ENCODE data around the gene DCP1A. TPM values are rescaled to one million over a fixed set of nuclear protein-coding genes. Genes with fewer than 3 reads are reported as not detected.

Gene DCP1A
- total and polyA plus RNA-seq, 2 donors (not counting 3 experiments of a cell fraction or from before 2014, with no cell fraction given): 32.3 to 38.0 TPM

DNA sequence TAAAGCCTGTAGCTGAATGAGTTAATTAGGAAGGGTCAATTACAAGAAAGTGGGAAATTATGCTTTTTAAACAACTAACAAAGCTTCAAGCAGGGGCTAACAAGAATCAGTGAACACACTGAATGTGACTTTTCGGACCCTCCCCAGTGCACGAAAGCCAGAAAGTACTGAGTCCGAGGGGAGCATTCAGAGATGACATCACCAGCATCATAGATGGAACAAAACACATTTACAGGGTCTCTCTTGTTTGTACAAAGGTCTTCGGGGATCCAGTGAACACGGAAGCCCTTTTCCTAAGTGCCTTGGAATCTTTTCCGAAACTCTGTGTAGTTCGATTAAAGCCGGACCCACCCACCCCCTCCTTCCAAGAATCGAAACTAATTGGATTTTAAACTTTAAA is 829 bp downstream of the DCP1A start:
- DNase-seq (ENCODE audit: low read depth, low spot score) (peak; percentile 75), FAIRE-seq (peak; percentile 33)
- dilution Hi-C loops (cut with MboI; ENCODE audit: extremely low pct_ligation_motif_present, low sequenced_read_pairs): no loop called here
- H3K79me2 ChIP-seq (ENCODE audit: control insufficient read depth, insufficient read depth, low read length): peaks cover 49% of the 10 kb centered on the region
- POLR2A ChIA-PET: no interaction called here
- TSS peak; percentile 47 for BruUV-seq (replicated peaks)
- no peaks in the 10 kb centered on the region for H3K27me3 ChIP-seq (ENCODE audit: control insufficient read depth in 2 of 2, insufficient read depth in 2 of 2, low read length in 2 of 2)
- peaks cover 4 to 10% of the 10 kb centered on the region in 2 experiments for H3K36me3 ChIP-seq (ENCODE audit: control insufficient read depth in 2 of 2, extremely low read depth in 1 of 2, insufficient read depth in 2 of 2, low read length in 2 of 2)
- no peaks in the 10 kb centered on the region for H3K9me3 ChIP-seq (replicated peaks; ENCODE audit: control insufficient read depth, insufficient read depth, low read length)
- H3K9me1 ChIP-seq (replicated peaks; ENCODE audit: control insufficient read depth, extremely low read depth, insufficient read depth, low read length): no peaks in the 10 kb centered on the region
- intact Hi-C loops (cut with micrococcal nuclease): loop anchor here (2.0 kb wide), 1 partner anchor 544 kb away; the partner anchor contains the start of gene SELENOK
- CTCF ChIA-PET: interaction anchor here (1.3 kb wide), 1 partner anchor 11 kb away, joined by 4 read pairs; no protein-coding TSS in a partner anchor
- peak overlapping the region; percentile 92 for H3K9ac ChIP-seq (replicated peaks; ENCODE audit: extremely low read depth, insufficient read depth, low read length)
- peaks cover 32% of the 10 kb centered on the region for H3K4me1 ChIP-seq (ENCODE audit: control insufficient read depth, extremely low read depth, insufficient read depth, low read length)
- peaks cover 3% of the 10 kb centered on the region for H4K20me1 ChIP-seq (replicated peaks; ENCODE audit: control insufficient read depth, extremely low read depth, insufficient read depth, low read length)
- H3K4me3 ChIP-seq (replicated peaks in 1 of 3; ENCODE audit: insufficient read depth in 1 of 3, low read depth in 1 of 3, low read length in 3 of 3): peak overlapping the region; percentile 94 to 96 (median 96)
- TF ChIP-seq, protein P1, sequence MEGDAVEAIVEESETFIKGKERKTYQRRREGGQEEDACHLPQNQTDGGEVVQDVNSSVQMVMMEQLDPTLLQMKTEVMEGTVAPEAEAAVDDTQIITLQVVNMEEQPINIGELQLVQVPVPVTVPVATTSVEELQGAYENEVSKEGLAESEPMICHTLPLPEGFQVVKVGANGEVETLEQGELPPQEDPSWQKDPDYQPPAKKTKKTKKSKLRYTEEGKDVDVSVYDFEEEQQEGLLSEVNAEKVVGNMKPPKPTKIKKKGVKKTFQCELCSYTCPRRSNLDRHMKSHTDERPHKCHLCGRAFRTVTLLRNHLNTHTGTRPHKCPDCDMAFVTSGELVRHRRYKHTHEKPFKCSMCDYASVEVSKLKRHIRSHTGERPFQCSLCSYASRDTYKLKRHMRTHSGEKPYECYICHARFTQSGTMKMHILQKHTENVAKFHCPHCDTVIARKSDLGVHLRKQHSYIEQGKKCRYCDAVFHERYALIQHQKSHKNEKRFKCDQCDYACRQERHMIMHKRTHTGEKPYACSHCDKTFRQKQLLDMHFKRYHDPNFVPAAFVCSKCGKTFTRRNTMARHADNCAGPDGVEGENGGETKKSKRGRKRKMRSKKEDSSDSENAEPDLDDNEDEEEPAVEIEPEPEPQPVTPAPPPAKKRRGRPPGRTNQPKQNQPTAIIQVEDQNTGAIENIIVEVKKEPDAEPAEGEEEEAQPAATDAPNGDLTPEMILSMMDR (IDR thresholded peaks at IDR 0.05; ENCODE audit: extremely low read depth in 1 of 2, insufficient read depth in 1 of 2, low read depth in 1 of 2, low read length in 2 of 2): no peak
- TF ChIP-seq JUN (IDR thresholded peaks at IDR 0.05; ENCODE audit: borderline replicate concordance, insufficient read depth, insufficient read length, low read depth) (no peak), MYC (IDR thresholded peaks at IDR 0.05; ENCODE audit: low read depth, low read length) (no peak), EZH2 (IDR thresholded peaks at IDR 0.05; ENCODE audit: borderline replicate concordance, low read depth, low read length, severe bottlenecking) (no peak), GATA2 (IDR thresholded peaks at IDR 0.05; ENCODE audit: insufficient read depth, insufficient read length, low read depth, low read length) (no peak), POLR2AphosphoS5 (IDR thresholded peaks at IDR 0.05; ENCODE audit: insufficient read depth, low read depth, low read length) (no peak), POLR2A (IDR thresholded peaks at IDR 0.05; ENCODE audit: low read depth, low read length) (no peak), FOS (IDR thresholded peaks at IDR 0.05; ENCODE audit: borderline replicate concordance, insufficient read depth, low read length) (no peak), MAX (IDR thresholded peaks at IDR 0.05; ENCODE audit: insufficient read depth, insufficient read length) (no peak)
- peak overlapping the region; percentile 70 for H3K27ac ChIP-seq (ENCODE audit: insufficient read depth, low read depth, low read length)
- peak overlapping the region; percentile 97 for H3K4me2 ChIP-seq (ENCODE audit: insufficient read depth, low read length)
- H2AFZ ChIP-seq (ENCODE audit: low read depth, low read length): no peak overlapping the region

Measured in endothelial cell of umbilical vein (primary cell).